GM21515 (cell line): ENCODE results near the gene MFSD2A.
"Not testable (repeated sequence)": the region's sequence is repeated elsewhere in the genome, so short reads cannot be mapped to it uniquely, and the experiment has no call there.

Experiments used
- ATAC-seq: cut with Tn5 transposase; IDR thresholded peaks from one replicate; pipeline ENCODE4 v1.9.1; 2021; ENCODE audit not compliant: unreplicated experiment

The MFSD2A gene

GRCh38 chr1:39964552-39964951, 9.6 kb downstream of the MFSD2A start:
- ATAC-seq: no peak

DNA sequence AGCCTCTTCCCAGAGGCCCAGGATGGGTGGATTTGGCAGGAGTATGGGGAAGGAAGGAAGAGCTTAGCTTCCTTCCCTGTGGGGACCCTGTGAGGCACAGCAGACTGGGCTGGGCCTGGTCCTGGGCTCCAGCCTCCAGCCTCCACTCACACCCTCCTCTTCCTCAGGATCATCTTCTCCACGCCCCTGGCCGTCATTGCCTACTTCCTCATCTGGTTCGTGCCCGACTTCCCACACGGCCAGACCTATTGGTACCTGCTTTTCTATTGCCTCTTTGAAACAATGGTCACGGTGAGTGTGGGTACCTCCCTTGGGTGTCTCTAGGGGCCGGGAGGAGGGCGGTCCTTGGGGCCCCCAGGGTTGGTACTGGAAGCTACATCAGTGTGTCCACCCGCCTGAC, 10.1 kb downstream of the MFSD2A start:
- ATAC-seq: no peak

DNA sequence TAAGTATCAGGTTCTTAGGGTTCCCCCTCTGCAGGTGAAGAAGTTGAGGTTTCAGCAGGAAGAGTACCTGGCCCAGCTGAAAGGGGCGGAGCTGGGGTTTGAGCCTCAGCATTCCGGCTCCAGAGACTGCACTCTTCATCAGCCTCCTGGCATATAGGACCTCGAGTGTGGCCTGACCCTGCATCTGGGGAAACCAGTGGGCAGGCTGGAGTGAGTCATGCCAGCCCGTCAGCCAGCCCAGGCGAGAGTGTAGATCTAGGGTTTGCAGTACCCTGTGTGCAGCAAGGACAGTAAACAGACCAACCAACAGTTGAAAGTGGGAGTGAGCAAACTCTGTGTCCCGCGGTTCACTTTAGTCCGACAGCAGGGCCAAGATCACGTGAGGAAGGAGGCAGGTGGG, 14.1 kb downstream of the MFSD2A start:
- ATAC-seq: no peak

DNA sequence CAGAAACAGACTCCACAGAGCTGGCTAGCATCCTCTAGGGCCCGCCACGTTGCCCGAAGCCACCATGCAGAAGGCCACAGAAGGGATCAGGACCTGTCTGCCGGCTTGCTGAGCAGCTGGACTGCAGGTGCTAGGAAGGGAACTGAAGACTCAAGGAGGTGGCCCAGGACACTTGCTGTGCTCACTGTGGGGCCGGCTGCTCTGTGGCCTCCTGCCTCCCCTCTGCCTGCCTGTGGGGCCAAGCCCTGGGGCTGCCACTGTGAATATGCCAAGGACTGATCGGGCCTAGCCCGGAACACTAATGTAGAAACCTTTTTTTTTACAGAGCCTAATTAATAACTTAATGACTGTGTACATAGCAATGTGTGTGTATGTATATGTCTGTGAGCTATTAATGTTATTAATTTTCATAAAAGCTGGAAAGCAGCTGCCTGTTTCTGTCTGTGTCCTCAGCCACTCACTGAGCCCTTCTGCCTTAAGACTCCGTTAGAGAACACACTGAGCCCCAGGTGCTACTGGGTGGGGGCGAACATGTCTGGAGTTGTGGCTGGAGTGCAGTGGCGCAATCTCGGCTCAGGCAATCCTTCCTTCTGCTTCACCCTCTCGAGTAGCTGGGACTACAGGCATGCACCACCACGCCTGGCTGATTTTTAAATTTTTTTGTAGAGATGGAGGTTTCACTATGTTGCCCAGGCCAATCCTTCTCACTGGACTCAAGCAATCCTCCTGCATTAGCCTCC, 14.8 kb downstream of the MFSD2A start:
- ATAC-seq: no peak

DNA sequence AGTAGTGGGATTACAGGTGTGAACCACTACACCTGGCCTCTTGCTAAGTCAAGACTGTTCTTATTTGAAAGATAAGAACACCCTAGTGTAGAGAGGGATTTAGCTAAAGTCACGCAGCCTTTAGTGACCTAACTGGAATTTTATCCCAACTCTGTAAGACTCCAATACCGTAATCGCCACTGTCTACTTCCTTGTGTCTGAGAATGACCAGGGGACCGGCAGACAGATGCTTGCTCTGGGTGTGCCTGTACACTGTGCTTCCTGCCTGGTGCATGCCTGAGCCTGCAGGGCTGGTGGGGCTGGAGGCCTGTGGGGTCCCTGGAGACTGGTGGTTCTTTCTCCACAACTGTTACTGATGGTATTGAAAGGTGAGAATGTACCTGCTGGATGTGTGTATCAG, 15.3 kb downstream of the MFSD2A start:
- ATAC-seq: no peak

GRCh38 chr1:39971138-39971537, 16.2 kb downstream of the MFSD2A start:
- no peak for ATAC-seq

DNA sequence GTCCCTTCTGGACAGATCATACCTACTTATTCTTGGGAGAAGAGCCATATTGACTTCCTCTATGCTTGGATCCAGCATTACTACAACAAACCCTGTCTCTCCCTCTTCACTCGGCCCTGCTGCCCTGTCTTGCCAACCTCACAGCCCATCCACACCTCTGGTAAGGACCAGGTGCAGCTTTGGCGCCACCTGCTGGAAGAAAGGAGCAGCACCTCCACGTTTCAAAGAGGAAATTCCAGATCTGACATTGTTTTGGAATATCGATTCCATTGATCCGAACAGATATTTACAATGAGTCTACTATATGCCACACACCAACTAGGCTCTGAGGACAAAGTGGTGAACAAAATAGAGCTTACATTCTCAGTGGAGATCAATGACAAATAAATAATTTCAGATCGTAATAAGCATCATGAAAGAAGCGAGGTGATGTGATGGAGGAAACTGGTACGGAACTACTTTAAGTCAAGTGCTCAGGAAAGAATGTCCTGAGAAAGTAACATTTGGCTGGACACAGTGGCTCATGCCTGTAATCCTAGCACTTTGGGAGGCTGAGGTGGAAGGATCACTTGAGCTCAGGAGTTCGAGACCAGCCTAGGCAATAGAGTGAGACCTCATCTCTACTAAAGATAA, 18.7 kb downstream of the MFSD2A start:
- no peak for ATAC-seq

- no peak for ATAC-seq
These were observed 21.8 kb downstream of the MFSD2A start for GRCh38 chr1:39976732-39977131.

DNA sequence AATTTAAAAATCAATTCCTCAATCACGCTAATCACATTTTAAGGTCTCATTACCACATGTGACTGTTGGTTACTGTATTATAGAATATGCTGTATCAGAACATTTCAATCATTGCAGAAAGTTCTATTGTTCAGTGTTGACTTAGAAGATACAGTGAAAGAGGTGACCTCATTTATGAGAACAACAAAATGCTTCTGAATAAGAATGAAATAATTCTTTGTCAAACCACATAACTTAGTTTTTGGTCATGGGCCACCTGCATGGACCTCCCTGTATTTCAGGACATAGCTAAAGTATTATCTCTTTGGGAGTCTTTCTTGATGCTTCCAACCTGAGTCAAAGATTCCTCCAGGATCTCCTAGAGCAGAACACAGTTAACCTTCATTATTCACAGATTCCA, 22.3 kb downstream of the MFSD2A start:
- no peak for ATAC-seq

DNA sequence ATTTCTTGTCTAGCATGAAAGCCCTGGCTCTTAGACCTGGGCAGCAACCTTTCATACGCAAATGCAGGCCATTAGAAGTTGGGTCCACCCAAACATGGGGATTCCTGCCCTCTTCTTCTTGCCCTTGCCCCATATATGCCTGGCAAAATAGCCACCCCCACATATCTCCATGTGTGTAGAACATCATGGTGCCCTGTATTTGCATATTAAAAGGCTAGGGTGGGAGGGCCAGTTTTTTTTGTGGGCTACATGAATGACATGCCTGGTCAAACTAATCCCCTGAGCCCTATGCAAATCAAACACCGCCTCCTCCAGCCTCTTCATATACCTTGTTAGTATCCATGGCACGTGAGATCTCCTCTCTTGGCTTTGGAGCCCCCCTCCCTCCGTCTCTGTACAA, 24.7 kb downstream of the MFSD2A start:
- ATAC-seq: no peak

GRCh38 chr1:39980555-39981313, 25.8 kb downstream of the MFSD2A start:
- ATAC-seq: no peak

DNA sequence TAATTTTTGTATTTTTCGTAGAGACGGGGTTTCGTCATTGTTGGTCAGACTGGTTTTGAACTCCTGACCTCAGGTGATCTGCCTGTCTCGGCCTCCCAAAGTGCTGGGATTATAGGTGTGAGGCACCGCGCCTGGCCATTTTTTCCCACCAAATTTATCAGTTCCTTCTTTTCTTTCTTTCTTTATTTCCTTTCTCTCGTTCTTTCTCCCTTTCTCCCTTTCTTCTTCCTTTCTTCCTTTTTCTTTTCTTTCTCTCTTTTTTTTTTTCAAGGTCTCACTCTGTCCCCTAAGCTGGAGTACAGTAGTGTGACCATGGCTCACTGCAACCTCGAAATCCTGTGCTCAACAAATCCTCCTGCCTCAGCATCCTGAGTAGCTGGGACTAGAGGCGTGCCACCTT, 26.4 kb downstream of the MFSD2A start:
- no peak for ATAC-seq

GRCh38 chr1:39981945-39982344, 27.0 kb downstream of the MFSD2A start:
- no peak for ATAC-seq

DNA sequence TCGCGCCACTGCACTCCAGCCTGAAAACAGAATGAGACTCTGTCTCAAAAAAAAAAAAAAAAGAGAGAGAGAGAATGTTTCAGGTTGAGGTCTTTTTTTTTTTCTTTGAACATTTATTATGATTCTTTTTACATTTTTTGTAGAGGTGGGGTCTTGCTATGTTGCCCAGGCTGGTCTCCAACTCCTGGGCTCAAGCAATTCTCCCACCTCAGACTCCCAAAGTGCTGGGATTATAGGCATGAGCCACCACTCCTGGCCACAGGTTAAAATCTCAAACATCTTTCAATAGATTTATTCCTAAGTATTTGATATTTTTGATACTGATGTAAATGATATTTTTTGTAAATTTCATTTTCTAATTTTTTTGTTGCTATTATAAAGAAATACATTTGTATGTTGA, 29.5 kb downstream of the MFSD2A start:
- not testable (repeated sequence) for ATAC-seq

GRCh38 chr1:39984951-39985350, 30.0 kb downstream of the MFSD2A start:
- no peak for ATAC-seq

DNA sequence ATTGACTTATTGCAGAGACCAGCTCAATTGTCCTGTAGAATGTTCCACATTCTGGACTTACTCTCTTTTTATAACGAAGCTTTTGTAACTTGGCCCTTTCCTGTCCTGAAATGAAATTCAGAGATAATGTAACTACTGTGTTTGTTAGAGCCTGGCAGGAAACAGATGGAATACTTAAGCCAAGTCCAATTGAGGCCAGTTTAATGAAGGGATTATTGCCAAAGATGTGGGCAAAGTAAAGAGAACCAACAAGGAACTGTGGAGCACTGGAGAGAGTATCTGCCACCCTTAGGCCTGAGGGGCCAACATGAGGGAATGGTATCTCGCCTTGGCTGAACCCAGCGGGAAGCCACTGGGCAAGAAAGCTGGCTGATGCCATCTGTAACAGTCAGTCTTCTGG, 32.9 kb downstream of the MFSD2A start:
- ATAC-seq: no peak

DNA sequence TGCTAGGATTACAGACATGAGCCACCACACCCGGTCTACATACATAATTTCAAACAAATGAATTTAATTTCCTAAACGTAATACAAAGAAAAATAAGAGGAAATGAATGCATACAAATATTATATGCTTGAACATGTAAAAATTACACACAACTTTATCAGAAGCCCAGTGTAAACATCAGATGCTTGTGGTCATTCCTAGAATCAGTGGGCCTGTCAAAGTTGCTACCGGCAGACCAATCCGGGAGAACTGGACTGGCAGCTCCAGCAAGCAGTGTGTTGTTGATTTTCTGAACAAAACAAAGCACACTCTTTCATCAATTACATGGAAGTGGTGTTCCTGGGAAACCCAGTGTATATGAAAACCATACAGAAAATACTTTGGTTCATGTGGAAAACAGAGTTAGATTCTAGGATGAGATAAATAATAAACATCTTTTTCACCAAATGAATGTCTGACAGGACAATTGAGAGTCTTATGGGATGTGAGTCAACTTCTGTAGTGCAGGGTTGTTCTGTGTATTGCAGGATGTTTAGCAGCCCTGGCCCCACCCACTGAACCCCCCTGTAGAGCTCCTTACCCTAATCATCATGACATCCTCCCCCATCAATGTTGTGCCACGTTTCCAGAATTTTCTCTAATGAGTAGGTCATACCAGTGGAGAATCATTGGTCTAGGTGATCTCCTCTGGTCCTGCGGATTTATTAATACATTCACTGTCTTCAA, 33.8 kb downstream of the MFSD2A start:
- ATAC-seq: no peak

- no peak for ATAC-seq
These were observed 35.5 kb downstream of the MFSD2A start for GRCh38 chr1:39990428-39990827.

DNA sequence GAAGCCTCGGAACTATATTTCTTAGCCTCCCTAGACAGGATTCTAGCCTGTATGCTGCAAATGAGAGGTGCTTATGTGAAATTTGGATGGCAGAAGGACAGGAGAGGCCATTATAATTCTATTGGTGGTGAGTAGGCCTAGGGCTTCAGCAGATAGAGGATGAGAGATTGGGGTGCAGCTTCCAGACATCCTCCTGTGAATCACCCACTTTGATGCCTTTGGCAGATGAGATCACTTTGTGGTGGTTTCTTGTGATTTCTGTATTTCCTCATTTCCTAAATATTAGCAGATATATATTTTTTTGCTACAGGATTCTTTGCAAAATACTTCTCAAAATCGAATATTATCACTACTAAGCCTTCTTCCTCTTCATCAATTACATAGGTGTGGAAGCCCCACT, 37.3 kb downstream of the MFSD2A start:
- ATAC-seq: no peak

DNA sequence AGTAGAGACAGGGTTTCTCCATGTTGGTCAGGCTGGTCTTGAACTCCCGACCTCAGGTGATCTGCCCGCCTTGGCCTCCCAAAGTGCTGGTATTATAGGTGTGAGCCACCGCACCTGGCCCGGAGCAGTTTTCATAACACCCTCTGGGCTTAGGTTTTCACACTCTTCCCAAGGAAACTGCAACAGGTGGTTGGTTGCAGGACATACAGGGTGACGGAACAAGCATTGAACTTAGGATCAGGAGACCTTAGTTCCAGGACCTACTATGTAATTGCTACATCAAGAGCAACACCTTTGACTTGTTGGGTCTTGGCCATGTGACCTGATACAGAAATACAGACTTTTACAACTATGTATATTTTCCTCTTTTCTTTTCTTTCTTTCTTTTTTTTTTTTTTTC, 37.9 kb downstream of the MFSD2A start:
- no peak for ATAC-seq

DNA sequence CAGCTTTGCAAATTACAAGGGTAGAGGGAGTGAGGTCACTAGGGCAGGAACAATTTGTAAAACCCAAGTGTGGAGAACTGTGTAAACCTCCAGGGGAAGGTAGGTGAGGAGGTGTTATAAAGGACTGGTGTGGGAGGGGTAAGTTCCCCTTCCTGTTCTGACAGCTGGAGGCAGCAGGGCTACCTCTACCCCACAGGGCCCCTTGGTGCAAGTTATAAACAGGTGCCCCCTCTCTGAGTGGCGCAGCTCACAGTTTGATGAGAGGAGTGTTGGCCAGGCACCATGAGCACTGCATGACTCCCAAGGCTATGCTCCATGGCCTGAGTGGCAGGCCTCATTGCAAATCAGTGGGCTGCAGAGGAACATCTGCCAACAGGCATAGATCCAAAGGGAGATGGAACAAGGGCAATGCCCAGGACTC, 41.0 kb downstream of the MFSD2A start:
- peak; percentile 70 for ATAC-seq
